ENCODE measurements around the gene SEBOX.
A peak's percentile ranks its signal among the peaks of the same experiment; 100 is the strongest.

The SEBOX gene

DNA sequence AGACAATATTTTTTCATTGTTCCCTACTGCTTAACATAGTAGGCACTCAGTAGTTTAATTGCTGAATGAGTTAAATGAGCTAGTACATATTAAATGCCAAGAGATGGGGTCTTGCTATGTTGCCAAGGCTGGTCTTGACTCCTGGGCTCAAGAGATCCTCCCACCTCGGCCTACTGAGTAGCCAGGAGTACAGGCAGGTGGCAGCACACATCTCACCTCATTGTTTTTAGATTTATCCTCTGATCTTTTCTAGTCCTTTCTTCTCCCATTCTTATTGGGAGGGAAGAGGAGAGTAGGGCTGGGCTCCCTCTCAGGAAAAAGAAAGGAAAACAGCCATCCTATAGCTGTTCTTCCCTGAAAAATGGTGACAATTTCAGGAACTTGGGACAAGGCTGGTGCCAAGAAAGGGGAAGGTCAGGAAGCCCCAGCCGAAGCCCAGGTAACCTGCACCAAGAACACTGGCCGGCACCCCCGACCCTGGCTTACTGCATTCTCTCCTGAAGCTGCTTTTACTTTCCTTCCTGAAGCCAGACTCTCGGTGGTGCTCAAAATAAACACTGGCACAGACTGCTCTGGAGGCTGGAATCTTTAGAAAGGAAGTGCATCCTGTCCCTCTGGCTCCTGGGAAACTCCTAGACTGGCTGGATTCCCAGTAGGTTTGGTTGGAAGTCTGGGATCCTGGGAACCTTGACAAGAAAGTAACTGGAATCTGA lies 26.8 kb downstream of the SEBOX start:
- DNase-seq, result no peak

DNA sequence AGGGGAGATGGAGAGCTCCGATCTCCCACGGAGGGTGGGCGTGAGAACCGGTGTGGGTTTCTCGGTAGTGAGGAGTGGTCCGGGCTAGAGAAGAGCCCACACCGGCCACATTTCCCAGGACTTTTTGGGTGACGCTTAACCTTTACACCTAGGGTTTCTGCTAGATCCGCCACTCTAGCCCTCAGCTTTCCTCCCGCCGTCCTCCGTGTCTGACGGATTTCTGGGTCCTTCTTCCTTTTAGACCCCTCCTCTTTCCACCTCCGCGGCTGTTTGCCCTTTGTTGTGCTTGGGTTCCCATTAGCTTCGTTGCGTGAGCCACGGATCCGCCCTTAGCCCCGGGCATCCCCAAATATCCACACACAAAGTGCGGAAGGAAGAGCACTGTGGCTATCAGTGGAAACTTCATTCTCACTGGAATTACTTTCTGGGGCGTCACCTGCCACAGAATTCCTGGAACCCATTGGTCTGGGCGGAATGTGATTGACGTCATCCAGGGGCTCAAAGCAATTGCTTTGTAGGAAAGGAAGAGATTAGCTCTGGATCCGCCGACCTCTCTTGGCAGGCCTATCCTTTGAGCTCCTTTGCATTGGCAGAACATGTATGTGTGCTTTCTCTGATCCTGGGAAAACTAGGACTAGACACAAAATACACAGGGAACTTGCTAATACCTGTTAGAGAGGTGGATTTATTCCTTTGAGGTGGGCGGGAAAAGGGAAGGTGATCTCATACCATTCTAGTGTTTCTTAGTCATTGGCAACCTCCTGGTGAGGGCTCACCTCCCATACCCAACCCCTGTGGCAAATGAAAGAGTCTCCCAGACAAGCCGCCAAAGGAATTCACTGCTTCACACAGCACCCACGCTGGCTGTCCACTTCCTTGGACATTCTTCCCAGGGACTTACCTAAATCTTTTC lies 28.8 kb downstream of the SEBOX start:
- peak; percentile 24 for DNase-seq

DNA sequence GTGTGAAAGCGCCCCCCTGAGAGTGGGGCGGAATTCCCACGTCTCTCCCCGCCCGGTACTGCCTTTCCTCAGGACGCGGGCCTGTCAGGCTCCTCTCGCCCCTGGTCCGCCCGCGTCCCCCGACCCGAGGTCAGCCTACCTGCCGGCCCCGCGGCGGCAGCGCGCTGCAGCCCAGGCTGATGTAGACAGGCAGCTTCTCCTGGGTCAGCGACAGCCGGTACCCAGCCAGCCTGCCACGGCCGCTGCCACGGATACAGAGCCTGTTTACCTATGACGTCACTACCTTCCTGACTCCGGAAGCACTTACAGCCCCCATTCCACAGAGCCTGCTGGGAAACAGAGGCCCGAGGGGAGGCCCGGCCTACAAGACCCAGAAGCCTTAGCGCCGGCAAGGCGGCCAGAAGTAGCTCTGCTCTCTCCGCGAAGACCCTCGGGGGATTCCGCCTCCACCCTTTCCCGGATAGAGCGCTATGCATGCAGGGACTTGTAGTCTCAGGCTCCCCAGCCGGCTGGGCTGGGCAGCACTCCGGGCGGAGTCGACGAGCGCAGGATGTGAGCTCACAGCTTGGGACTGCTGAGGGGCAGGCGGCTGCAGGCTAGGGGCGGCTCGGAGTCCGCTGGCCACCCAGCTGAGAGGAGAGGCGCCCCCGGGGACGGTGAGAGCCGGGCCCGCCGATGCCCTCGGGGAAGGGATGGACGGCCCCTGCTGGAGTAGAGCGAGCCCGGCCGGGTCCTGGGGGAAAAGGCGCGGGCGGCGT lies 29.6 kb downstream of the SEBOX start, which contains the start of the genes IFT20 and TNFAIP1:
Gene IFT20 (minus strand): TSS at position 272 of the 758 bp plus-strand sequence. CDS start 3,487 bp downstream, outside the sequence.
Gene TNFAIP1 (plus strand): TSS at position 561 of the 758 bp plus-strand sequence. CDS start 3,761 bp downstream, outside the sequence.
- peak; percentile 100 for DNase-seq

DNA sequence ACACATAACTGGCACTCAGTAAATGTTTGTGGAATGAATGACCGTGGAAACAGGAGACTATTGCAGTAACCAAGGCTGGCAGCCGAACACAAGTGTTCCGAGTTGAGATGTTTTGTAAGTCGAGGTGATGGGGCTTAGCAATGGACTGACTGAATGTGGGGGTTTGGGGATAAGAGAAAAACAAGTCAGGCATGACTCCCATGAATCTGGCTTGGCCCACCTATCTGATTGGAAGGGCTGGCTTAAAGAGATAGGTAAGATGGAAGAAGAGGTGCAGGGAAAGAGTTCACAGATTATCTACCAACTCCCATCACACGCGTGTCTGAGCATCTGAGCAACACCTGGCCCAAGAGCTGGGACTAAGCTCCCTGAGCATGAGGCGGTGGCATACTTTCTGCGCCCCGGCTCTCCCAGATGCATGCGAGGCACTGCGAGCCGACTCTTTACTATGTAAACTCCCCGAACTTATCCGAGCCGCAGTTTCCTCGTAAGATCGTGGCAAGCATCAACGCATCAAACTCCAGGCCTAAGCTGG lies 30.3 kb downstream of the SEBOX start:
- no peak for DNase-seq

DNA sequence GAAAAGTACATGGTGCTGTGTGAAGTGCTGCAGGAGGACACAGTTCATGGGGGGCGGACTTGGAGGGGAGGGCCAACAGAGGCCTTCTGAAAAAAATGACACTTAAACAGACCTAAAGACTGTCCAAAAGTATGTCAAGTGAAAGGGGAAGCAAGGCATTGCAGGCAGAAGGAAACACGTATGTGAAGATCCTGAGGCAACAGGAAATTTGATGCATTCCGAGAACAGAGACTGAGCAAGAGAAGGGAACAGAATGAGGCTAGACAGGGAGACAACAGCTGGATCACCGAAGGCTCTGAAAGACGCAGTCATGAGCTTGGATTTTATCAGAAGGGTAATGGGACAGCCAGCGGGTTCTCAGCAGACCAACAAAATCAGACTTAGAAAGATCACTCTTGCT lies 30.8 kb downstream of the SEBOX start:
- no peak for DNase-seq

DNA sequence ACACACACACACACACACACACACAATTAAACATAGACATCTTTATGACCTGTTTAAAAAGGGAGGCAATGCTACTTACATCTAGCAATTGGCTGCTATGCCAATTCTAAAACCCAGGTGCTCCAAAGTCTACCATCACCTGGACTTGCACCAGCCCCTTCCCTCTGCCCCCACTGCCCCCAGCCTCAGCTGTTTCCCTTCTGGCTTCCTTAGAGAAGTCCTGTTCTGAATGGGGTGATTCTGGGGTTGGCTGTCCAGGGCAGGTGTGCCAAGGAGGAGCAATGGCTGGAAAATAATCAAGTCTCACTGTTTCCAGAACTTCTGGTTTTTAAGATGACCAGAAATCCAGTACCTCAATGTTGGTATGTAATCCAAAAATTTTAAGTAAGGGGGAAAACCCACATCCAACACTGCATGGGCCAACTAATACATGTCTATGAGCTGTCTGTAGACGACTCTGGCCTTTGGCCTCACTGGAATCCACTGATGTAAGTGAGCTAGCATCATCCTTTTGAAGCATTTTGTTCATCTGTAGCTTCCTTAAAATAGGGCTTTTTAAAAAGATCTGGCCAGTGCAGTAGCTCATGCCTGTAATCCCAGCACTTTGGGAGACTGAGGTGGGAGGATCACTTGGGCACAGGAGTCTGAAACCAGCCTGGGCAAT lies 31.8 kb downstream of the SEBOX start:
- DNase-seq, result no peak

DNA sequence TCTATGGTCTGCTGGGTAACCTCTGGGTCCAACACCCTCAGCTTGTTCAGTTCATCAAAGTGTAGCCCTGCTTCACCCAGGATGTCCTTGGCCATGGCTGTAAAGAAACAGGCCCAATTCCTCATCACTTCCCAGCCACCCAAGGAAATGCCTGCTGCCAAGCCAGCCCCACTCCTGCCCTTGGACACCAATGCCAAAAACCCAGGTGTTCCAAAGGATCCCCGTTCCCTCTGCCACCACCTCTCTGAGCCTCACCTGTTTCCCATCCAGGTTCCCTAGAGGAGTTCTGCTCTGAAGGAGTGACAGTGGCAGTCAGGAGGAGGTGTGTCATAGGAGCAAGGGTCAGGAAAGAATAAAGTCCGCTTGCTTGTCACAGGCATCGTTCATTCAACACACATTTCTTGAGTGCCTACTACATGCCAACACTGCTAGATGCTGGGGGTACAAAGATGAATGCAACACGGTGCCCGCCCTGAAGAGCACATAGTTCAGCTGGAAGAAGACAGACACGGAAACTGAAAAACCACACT lies 33.0 kb downstream of the SEBOX start:
- no peak for DNase-seq

DNA sequence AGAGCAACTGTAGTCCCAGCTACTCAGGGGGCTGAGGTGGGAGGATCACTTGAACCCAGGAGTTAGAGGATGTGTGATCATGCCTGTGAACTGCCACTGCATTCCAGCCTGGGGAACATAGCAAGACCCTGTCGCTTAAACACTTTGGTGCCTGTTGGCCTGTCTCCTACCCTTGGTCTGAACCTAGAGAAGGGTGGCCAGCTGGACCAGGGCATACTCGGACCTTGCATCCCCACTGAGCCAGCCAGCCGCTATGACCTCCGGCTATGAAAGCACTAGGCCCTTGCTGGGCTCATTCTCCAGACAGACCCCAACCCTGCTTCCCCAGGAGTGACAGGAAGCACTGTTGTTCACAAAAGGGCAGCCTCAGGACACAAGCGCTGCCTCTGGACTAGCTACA lies 34.3 kb downstream of the SEBOX start:
- no peak for DNase-seq

DNA sequence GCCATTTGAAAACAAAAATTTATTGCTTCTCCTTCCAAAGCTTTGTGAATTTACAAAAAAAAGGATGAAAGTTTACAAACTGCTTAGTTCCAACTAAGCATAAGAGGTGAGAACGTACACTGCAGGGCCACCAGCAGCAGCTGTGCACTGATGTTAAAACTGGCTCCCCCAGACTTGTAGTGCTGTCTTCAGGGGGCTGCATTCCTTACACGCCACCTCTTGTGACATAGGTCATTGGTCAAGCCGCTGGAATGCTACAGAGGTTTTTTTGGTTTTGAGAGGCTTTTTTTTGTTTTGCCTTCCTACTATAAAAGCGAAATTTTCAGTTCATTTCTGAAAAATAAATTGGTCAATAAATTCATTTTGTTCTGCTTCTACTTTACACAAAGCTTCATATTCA lies 36.7 kb downstream of the SEBOX start:
- DNase-seq, result no peak

DNA sequence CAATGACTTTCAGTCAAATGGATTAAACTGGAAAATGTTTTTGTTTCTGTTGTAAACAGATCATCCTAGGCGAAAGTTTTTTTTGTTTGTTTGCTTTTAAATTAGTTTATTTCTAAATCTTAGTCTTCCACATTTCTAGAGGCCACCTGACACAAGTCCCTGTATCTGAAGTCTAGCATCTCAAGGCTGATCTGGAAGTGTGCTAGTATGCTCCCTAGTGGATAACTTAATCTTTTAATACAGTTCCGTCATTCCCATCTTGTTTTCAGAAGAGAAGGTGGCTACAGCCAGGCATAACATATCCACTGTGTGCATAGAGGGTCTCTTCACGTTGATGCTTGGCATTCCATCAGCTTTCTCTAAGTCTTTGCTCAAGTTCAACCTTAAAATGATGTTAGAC lies 37.3 kb downstream of the SEBOX start:
- DNase-seq, result no peak

DNA sequence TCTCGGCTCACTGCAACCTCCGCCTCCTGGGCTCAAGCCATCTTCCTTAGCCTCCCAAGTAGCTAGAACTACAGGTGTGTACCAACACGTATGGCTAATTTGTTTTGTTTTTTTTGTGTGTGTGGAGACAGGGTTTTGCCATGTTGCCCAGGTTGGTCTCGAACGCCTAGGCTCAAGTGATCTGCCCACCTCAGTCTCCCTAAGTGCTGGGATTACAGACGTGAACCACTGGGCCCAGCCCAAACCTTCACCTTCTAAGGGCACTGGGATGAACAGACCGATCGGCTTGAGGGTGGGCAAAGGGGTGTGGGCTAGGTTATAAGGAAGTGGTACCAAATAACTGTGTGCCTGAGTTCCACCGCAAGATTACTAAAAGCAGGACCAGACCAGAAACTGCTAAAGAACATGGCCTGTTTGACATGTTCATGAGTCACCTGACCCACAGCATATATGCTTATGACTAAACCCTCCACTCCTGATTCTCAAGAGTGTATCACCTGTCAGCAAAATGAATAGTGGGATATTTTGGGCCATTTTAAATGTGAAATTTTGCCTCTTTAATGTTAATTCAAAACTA lies 37.9 kb downstream of the SEBOX start:
- peak; percentile 89 for DNase-seq

DNA sequence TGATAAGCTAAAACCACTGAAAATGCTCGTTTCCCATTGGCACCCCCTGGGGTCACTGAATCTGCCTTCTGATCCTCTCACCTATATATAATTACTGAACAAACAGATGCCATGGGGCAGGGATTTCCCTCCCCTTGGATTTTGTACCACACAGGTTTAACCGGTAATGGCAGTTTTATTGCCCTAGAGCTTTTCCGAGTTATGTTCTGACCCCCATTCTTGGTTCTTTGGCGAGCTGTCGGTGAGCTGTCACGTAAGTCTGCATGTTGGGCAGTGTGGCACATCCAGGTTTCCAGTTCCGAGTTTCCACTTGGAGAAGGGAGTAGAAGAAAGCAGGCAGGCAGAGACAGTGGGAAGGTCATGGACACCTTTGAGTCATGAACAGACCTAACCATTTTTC lies 38.9 kb downstream of the SEBOX start:
- no peak for DNase-seq

DNA sequence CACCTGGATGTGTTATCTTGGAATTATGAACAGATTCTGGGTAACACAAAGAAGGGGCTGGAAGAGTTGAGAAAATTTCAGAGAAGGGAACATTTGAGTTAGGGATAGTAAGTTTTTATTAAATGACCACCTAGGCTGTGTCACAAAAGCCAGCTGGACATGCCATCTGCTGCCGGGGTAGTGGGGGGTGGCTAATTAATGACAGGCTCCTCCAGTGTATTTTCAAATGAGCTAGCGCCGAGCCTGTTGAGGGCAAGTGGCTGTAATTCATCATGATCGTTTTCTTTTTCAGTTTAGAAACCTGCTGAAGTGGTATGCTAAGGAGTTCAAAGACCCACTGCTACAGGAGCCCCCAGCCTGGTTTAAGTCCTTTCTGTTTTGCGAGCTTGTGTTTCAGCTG lies 39.8 kb downstream of the SEBOX start:
- DNase-seq, result no peak

DNA sequence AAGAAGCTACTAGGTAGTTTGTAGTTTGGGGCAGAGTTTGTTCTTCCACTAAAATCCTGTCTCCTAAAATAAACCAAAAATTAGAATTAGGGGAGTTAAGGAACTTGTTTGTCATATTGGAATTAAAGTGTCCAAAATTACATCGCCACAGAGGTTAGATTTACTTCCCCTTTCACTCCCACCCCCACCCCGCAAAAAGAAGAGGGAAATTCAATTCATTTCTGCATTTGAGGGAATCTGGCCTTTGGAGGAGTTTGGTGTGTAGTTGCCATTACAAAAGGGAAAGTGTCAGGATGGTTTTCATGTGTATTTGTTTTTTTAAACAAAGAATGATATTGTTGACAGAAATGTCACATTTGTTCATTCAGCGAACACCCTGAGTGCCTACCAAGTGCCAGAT lies 40.2 kb downstream of the SEBOX start:
- no peak for DNase-seq

DNA sequence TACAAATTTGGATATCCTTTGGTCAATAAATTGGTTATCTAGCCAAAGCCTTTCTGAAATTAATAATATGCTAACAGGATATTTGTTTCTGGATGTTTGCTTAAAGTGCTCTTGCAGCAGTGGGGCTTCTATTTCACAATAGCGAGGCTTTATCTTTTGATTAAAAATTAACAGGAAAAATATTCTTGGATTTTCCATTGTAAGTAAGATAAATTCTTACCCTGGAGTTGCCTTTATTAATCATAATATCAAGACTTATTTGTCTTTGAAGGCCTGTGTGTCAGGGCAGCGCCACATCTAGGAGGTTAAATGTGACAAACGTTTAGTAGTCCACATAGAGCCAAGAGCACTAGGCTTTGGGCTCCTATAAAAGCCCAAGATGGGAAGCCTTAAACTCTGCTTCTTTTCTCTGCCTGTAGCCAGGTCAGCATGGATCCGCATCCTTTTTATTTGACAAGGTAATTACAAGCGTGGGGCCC lies 40.7 kb downstream of the SEBOX start:
- DNase-seq, result no peak

DNA sequence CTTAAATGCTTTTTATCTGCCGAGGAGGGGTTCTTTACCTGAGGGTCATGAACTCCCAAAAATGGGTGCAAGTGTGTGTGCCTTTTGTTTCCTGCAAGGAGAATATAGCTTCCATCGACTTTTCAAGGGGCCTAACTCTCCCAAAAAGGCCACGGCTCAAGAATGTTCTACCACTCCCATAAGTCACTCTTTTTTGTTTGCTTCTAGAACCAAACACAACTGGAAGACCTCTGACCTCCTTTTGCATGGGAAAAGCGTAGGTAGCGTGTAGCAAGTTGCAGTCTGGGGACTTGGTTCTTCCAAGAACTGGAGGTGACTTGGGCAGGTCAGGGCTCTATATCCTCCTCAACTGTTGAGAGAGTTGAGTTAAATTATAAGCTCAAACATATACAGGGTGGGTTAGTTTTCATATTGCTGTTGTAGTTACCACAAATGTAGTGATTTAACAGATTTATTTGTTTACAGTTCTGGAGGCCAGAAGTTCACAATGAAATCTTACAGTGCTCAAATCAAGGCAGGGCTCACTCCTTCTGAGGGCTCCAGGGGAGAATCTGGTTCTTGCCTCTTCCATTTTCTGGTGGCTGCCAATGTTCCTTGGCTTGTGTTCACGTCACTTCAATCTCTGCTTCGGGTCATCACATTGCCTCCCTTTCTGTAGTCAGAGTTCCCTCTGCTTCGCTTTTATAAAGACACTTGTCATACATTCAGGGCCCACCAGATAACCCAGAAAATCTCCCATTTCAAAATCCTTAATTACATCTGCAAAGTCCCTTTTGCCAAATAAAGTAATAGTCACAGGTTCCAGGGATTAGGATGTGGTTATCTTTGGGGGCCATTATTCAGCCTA lies 44.6 kb downstream of the SEBOX start:
- DNase-seq, result no peak

DNA sequence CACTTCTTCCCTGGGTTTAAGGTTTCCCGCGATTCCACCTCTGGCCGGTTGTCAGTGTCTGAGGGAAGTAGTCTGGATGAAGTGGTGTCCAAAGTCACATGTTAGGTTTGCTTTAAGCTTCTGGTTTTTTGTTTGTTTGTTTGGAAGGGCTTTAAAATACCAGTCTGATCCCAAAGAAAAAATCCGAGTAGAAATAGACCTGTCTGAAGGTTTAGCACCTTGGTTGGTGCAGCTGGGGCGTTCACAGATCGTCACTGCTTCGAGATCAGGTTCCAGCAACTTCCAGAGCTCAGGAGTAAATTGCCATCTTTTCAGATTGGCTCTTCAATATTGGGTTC lies 45.4 kb downstream of the SEBOX start:
- no peak for DNase-seq

DNA sequence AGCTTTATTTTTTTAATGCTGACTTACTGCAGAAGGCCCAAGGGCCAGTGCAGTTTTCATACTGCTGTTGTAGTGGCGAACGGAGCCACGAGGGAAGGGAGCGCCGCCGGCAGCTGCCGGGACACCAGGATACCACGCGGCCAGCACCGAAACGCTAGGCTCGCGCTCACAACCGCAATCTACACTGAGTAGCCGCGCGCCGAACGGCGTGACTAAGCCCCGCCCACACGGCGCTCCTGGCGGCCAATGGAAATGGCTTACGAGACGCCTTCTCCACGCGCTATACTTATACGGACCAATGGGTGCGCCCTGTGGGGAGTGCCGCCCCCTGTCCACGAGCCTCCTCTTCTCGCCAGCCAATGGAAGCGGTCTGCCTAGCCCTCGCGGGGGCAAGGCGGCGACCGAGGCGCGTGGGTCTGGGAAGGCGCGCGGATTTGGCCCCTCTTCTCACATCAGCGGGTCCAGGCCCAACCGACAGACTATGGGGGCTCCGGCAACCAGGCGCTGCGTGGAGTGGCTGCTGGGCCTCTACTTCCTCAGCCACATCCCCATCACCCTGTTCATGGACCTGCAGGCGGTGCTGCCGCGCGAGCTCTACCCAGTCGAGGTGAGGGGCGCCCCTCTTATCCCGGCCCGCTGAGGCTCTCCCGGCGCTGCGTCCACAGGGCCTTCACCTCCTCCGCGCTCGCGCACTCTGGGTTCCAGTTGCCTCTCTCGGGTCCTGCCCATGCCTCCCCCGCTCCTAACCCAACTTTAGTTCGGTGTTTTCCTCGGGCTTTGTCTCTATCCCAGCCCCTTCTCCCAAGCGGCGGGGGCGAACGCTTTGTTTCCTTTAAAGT lies 46.0 kb downstream of the SEBOX start, which contains the start of gene TMEM97:
Gene TMEM97 (plus strand): TSS at position 442 of the 839 bp plus-strand sequence. CDS start 40 bp downstream, at position 482.
- peak; percentile 98 for DNase-seq

DNA sequence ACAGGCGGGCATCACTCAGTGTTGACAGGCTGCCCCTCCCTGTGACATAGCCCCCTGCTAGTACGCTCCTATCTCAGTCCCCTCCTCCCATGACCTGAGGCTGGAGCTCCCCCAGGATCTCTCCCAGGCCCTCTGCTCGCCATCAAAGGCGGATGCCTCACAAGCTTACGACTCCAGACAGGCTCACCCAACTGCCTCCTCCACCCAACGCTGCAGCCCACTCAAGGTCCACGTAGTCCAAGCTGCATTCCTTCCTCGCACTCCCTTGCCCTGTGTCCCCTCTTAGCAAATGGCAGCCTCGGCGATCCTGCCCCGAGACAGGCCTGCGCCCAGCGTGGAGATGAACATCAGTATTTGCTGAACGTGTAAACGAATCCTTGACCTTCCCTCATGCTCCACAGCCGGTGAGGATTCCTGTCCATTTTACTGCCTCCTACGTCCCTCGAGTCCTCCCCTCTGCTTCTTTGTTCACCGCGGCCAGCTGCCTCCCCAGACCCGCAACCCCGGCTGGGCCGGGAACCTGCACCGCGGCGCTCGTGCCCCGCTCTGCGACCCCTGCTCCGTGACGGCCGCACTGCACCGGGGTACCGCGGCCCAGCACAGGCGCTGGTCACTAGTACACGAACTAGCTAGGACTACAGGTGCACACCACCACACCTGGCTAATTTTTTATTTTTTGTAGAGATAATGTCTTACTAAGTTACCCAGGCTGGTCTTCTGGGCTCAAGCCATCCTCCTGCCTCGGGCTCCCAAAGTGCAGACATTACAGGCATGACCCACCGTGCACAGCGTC lies 46.8 kb downstream of the SEBOX start:
- no peak for DNase-seq
